Measurements from ENCODE around the gene SLC8A1. TPM values are rescaled to one million over a fixed set of nuclear protein-coding genes. Genes with fewer than 3 reads are reported as not detected.

The SLC8A1 gene
- total RNA-seq, 4 donors from 2014 or later: 1.3 to 3.8 (median 2.4) TPM

DNA sequence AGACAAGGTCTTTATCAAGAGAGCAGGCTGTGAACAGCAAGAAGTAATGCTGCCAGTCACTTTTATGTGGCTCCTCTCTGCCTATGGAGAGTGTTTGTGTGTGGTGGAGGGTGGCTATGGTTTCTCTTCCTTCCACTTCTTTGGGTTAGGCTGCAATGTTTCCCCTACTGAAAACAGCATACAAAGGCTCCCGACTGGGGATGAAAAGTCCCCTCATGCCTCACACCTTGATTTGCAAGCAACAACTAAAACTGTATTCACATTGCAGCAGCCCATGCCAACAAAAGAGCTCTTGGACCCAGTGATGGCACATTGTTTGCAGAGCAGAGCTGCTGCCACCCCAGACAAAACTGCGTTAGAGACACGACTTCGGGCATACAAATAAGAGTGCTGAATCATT is 301.6 kb downstream of the SLC8A1 start:
- no peak for ATAC-seq
- Histone ChIP-seq H3K36me3 (no peaks in the 10 kb centered on the region), H3K9me3 (no peaks in the 10 kb centered on the region), H3K27me3 (no peaks in the 10 kb centered on the region), H3K4me1 (no peaks in the 10 kb centered on the region), H3K4me3 (no peak overlapping the region), H3K27ac (no peak overlapping the region)
- DNase-seq: no peak
- intact Hi-C loops (cut with DNase I; ENCODE audit: low total_unique reads) (no loop called here), in situ Hi-C loops (cut with MboI; ENCODE audit: low sequenced_read_pairs in 4 of 4) (no loop called here)
- TF ChIP-seq, protein P1, sequence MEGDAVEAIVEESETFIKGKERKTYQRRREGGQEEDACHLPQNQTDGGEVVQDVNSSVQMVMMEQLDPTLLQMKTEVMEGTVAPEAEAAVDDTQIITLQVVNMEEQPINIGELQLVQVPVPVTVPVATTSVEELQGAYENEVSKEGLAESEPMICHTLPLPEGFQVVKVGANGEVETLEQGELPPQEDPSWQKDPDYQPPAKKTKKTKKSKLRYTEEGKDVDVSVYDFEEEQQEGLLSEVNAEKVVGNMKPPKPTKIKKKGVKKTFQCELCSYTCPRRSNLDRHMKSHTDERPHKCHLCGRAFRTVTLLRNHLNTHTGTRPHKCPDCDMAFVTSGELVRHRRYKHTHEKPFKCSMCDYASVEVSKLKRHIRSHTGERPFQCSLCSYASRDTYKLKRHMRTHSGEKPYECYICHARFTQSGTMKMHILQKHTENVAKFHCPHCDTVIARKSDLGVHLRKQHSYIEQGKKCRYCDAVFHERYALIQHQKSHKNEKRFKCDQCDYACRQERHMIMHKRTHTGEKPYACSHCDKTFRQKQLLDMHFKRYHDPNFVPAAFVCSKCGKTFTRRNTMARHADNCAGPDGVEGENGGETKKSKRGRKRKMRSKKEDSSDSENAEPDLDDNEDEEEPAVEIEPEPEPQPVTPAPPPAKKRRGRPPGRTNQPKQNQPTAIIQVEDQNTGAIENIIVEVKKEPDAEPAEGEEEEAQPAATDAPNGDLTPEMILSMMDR (IDR thresholded peaks at IDR 0.05 in 4 of 5, conservative IDR thresholded peaks at IDR 0.05 in 1 of 5): no peak
- no peak for TF ChIP-seq POLR2A (IDR thresholded peaks at IDR 0.05)

DNA sequence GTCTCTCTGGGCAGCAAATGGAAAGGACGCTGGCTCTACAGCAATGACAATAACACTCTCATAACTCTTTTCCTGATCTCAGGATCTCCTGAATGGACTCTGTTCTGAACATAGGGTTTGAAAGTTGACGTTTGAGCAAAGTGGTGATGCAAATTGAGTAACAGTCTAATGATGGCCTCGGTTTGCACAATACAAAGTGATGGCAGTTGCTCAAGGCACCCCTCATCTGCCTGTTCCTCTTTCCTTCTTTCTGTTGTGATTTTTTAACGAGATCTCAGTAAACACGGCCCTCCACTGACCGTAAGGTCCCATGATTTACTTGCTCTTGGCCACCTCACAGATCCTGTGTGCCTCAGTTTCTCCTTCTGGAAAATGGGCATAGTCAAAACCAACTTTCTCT is 303.6 kb downstream of the SLC8A1 start:
- ATAC-seq (no peak), DNase-seq (no peak)
- Histone ChIP-seq H3K4me3 (no peak overlapping the region), H3K36me3 (no peaks in the 10 kb centered on the region), H3K27ac (no peak overlapping the region), H3K9me3 (no peaks in the 10 kb centered on the region), H3K27me3 (no peaks in the 10 kb centered on the region), H3K4me1 (no peaks in the 10 kb centered on the region)
- intact Hi-C loops (cut with DNase I; ENCODE audit: low total_unique reads) (no loop called here), in situ Hi-C loops (cut with MboI; ENCODE audit: low sequenced_read_pairs in 4 of 4) (no loop called here)
- TF ChIP-seq POLR2A (IDR thresholded peaks at IDR 0.05): no peak
- TF ChIP-seq, protein P1 (IDR thresholded peaks at IDR 0.05 in 4 of 5, conservative IDR thresholded peaks at IDR 0.05 in 1 of 5): no peak

DNA sequence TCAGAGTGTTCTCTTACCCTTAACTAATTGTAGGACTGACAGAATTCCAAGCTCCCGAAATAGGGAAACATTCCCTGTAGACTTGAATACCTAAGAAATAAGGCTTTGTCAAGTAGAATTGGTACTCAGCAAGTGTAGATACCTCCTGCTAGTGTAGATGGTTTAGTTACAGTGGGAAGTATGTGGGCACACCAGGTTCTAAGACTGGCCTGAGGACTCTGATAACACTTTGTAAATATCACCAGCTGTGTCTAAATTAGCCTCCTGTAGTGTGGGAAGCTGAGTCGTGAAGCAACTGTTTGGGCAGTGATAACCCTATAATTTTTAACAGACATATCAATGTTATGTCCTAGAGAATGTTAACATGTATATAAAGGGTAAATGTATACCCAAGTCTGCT is 304.5 kb downstream of the SLC8A1 start:
- in situ Hi-C loops (cut with MboI; ENCODE audit: low sequenced_read_pairs in 4 of 4) (no loop called here), intact Hi-C loops (cut with DNase I; ENCODE audit: low total_unique reads) (no loop called here)
- TF ChIP-seq, protein P1 (IDR thresholded peaks at IDR 0.05 in 4 of 5, conservative IDR thresholded peaks at IDR 0.05 in 1 of 5): no peak
- no peak for TF ChIP-seq POLR2A (IDR thresholded peaks at IDR 0.05)
- DNase-seq (no peak), ATAC-seq (no peak)
- H3K4me1 ChIP-seq: no peaks in the 10 kb centered on the region
- no peaks in the 10 kb centered on the region for H3K36me3 ChIP-seq
- no peak overlapping the region for H3K27ac ChIP-seq
- H3K4me3 ChIP-seq: no peak overlapping the region
- no peaks in the 10 kb centered on the region for H3K9me3 ChIP-seq
- H3K27me3 ChIP-seq: no peaks in the 10 kb centered on the region

DNA sequence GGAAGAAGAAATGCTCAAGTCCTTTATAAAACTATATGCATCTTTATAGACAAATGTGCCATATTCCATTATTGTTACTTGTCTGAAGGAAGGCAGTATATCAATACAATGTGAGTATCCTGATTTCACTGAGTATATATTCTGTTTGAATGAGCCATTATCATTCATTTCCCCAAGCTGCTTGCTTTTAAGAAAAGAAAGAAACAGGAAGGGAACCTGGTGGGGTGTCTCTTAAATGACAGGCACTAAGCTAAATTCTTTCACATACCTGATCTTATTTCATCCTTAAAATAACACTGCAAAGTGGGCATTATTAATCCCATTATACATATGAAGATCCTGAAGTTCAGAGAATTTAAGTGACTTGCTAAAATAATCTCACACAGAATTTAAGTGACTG is 307.9 kb downstream of the SLC8A1 start:
- Histone ChIP-seq H3K27ac (no peak overlapping the region), H3K27me3 (no peaks in the 10 kb centered on the region), H3K4me3 (no peak overlapping the region), H3K4me1 (no peaks in the 10 kb centered on the region), H3K9me3 (no peaks in the 10 kb centered on the region), H3K36me3 (no peaks in the 10 kb centered on the region)
- DNase-seq (no peak), ATAC-seq (no peak)
- in situ Hi-C loops (cut with MboI; ENCODE audit: low sequenced_read_pairs in 4 of 4) (no loop called here), intact Hi-C loops (cut with DNase I; ENCODE audit: low total_unique reads) (no loop called here)
- TF ChIP-seq, protein P1 (IDR thresholded peaks at IDR 0.05 in 4 of 5, conservative IDR thresholded peaks at IDR 0.05 in 1 of 5): no peak
- TF ChIP-seq POLR2A (IDR thresholded peaks at IDR 0.05): no peak

DNA sequence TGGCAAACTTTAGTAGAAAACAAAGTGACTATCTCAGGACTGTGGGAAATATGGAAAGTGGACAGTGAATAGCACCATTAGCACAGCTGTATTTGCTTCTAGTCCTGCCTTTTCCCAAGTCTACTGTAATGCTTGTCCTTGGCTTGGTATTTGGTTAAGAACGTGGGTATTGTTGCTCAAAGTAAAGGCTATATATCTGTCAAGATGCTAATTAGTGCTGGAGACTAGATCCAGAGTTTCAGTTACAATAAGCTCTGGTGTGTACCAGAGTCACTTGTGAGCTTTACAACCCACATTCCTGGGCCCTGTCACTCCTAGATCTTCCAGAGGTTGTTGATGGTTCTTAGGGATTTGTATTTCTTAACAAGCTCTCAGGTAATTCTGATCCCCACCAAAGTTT is 313.6 kb downstream of the SLC8A1 start:
- no peak overlapping the region for H3K27ac ChIP-seq
- ATAC-seq (no peak), DNase-seq (no peak)
- no peaks in the 10 kb centered on the region for H3K27me3 ChIP-seq
- H3K4me1 ChIP-seq: no peaks in the 10 kb centered on the region
- no peak for TF ChIP-seq POLR2A (IDR thresholded peaks at IDR 0.05)
- TF ChIP-seq, protein P1 (IDR thresholded peaks at IDR 0.05 in 4 of 5, conservative IDR thresholded peaks at IDR 0.05 in 1 of 5): no peak
- no peak overlapping the region for H3K4me3 ChIP-seq
- intact Hi-C loops (cut with DNase I; ENCODE audit: low total_unique reads): no loop called here
- no peaks in the 10 kb centered on the region for H3K36me3 ChIP-seq
- in situ Hi-C loops (cut with MboI; ENCODE audit: low sequenced_read_pairs in 4 of 4): no loop called here
- H3K9me3 ChIP-seq: no peaks in the 10 kb centered on the region
